Epidermal melanocyte (primary cell): Measurements from ENCODE around the gene THAP4.
"Not testable (repeated sequence)": the region's sequence is repeated elsewhere in the genome, so short reads cannot be mapped to it uniquely, and the experiment has no call there.

Source experiments
- DNase-seq: peaks from one replicate; pipeline ENCODE4 v3.0.0; 2011; ENCODE audit warnings: low spot score; ENCODE audit not compliant: insufficient read length

THAP4 gene

GRCh38 chr2:241666627-241667400 lies 29.9 kb upstream of the THAP4 start:
- DNase-seq = no peak

GRCh38 chr2:241665731-241666440 lies 28.9 kb upstream of the THAP4 start:
- DNase-seq = no peak

- DNase-seq = not testable (repeated sequence)
These were observed 25.8 kb upstream of the THAP4 start for GRCh38 chr2:241662731-241663130.

- DNase-seq = no peak
These were observed 23.7 kb upstream of the THAP4 start for GRCh38 chr2:241660593-241661213.

- no peak for DNase-seq
These were observed 22.3 kb upstream of the THAP4 start for GRCh38 chr2:241659150-241659739.

- no peak for DNase-seq
These were observed 21.3 kb upstream of the THAP4 start for GRCh38 chr2:241658296-241658695.

GRCh38 chr2:241657786-241658254 lies 20.9 kb upstream of the THAP4 start:
- DNase-seq = no peak

GRCh38 chr2:241656190-241656741 lies 19.3 kb upstream of the THAP4 start:
- no peak for DNase-seq

- no peak for DNase-seq
These were observed 18.7 kb upstream of the THAP4 start for GRCh38 chr2:241655516-241656189.

- DNase-seq = no peak
These were observed 17.6 kb upstream of the THAP4 start for GRCh38 chr2:241654551-241654950.

GRCh38 chr2:241653210-241653750 lies 16.3 kb upstream of the THAP4 start:
- no peak for DNase-seq

GRCh38 chr2:241652722-241653121 lies 15.8 kb upstream of the THAP4 start:
- DNase-seq = no peak

GRCh38 chr2:241652142-241652541 lies 15.2 kb upstream of the THAP4 start:
- DNase-seq = no peak

- DNase-seq = no peak
These were observed 13.0 kb upstream of the THAP4 start for GRCh38 chr2:241649927-241650326.

GRCh38 chr2:241649404-241649803 lies 12.4 kb upstream of the THAP4 start:
- no peak for DNase-seq

GRCh38 chr2:241648453-241648852 lies 11.5 kb upstream of the THAP4 start:
- no peak for DNase-seq

- DNase-seq = no peak
These were observed 9.1 kb upstream of the THAP4 start for GRCh38 chr2:241645915-241646645.

GRCh38 chr2:241645056-241645914 lies 8.3 kb upstream of the THAP4 start:
- no peak for DNase-seq

- no peak for DNase-seq
These were observed 4.7 kb upstream of the THAP4 start for GRCh38 chr2:241641631-241642030.
